CD4-positive, alpha-beta T cell treated with Interleukin-10 for 1 hour (primary cell): ENCODE results near the gene AP1S2.

ENCODE experiments used
- DNase-seq: peaks from one replicate; pipeline ENCODE4 v3.0.0-alpha.2; 2020

The AP1S2 gene

GRCh38 chrX:15804563-15804962 is 50.0 kb downstream of the AP1S2 start:
- no peak for DNase-seq

GRCh38 chrX:15797707-15798106 is 56.9 kb downstream of the AP1S2 start:
- no peak for DNase-seq

- no peak for DNase-seq
Measured at GRCh38 chrX:15790769-15791290, 63.8 kb downstream of the AP1S2 start.

GRCh38 chrX:15789979-15790768 is 64.4 kb downstream of the AP1S2 start, which contains the start of gene ZRSR2:
TSS of gene ZRSR2 (plus strand) at chrX:15790484. CDS start at chrX:15790496, 12 bp downstream.
- DNase-seq, result peak; percentile 89

- DNase-seq, result no peak
Measured at GRCh38 chrX:15786915-15787314, 67.7 kb downstream of the AP1S2 start.

- no peak for DNase-seq
Measured at GRCh38 chrX:15785176-15785750, 69.3 kb downstream of the AP1S2 start.

- peak; percentile 40 for DNase-seq
Measured at GRCh38 chrX:15781961-15782699, 72.5 kb downstream of the AP1S2 start.
